ENCODE results near the gene ATF7.

DNA sequence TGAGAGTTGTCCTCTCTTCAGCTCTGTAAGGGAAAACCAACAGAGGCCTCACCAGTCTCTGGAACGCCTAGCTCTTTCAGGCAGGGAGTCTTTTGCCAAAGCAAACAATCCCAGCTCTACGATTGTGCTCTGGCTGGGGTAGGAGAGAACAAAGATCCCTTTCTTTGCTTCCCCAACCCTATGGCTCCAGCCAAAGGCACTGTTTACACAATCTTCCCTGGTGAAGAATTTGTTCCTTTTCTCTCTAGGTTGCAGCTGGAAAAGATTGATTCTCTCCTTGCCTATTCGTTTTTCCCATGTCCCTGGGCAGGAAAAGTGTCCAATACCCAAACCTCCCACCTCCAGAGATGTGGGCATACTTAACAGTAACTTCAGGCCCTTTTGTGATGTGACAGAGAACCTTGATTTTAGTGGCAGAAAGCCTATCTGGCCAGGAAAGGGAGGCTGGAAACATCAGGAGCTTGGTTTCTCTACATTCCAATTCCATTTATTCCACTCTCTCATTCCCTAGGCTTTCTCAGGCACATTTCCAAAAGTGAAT lies 32.9 kb upstream of the ATF7 start:
- no peak for TF ChIP-seq PPARA (CRISPR knock-in tag; IDR thresholded peaks at IDR 0.05; ENCODE audit: borderline replicate concordance)
- no peak for TF ChIP-seq ZNF70 (CRISPR knock-in tag; IDR thresholded peaks at IDR 0.05)
- TF ChIP-seq ZNF8 (CRISPR knock-in tag; IDR thresholded peaks at IDR 0.05), result no peak
